HEK293 (cell line): Measurements from ENCODE around the gene TREM1.

Experiments used
- SETDB1 ChIP-seq: IDR thresholded peaks from one replicate; pipeline ENCODE4 v1.6.1; 2017; ENCODE audit warnings: mild to moderate bottlenecking, low read length, moderate library complexity, mixed read lengths; ENCODE audit not compliant: insufficient read length
- TCF7L2 ChIP-seq: IDR thresholded peaks from 2 replicates; pipeline ENCODE4 v1.6.1; 2011; ENCODE audit warnings: low read depth, mild to moderate bottlenecking, inconsistent platforms, low read length, moderate library complexity, borderline replicate concordance
- ZBTB7A ChIP-seq: fragments of 450-650 bp; formaldehyde crosslinking; IDR thresholded peaks from 2 replicates; pipeline ENCODE4 v1.5.1; 2016; ENCODE audit warnings: low read depth, missing biosample characterization, missing genetic modification characterization
- ZNF140 ChIP-seq: fragments of 450-650 bp; formaldehyde crosslinking; IDR thresholded peaks from 2 replicates; pipeline ENCODE4 v1.5.1; 2016; ENCODE audit warnings: missing biosample characterization, missing genetic modification characterization
- ZNF404 ChIP-seq: fragments of 450-650 bp; formaldehyde crosslinking; IDR thresholded peaks from 2 replicates; pipeline ENCODE4 v1.5.1; 2017; ENCODE audit warnings: missing biosample characterization, missing genetic modification characterization
- ZNF664 ChIP-seq: fragments of 450-650 bp; formaldehyde crosslinking; IDR thresholded peaks from 2 replicates; pipeline ENCODE4 v1.5.1; 2016; ENCODE audit warnings: missing biosample characterization, missing genetic modification characterization
- ZNF768 ChIP-seq: fragments of 450-650 bp; formaldehyde crosslinking; IDR thresholded peaks from 2 replicates; pipeline ENCODE4 v1.5.1; 2018; ENCODE audit warnings: missing biosample characterization, mild to moderate bottlenecking, missing genetic modification characterization
- TF ChIP-seq, protein P1 (sequence below): fragments of 450-650 bp; formaldehyde crosslinking; IDR thresholded peaks from 2 replicates; pipeline ENCODE4 v1.5.1; 2016; ENCODE audit warnings: missing biosample characterization, missing genetic modification characterization

- TF ChIP-seq, protein P1, sequence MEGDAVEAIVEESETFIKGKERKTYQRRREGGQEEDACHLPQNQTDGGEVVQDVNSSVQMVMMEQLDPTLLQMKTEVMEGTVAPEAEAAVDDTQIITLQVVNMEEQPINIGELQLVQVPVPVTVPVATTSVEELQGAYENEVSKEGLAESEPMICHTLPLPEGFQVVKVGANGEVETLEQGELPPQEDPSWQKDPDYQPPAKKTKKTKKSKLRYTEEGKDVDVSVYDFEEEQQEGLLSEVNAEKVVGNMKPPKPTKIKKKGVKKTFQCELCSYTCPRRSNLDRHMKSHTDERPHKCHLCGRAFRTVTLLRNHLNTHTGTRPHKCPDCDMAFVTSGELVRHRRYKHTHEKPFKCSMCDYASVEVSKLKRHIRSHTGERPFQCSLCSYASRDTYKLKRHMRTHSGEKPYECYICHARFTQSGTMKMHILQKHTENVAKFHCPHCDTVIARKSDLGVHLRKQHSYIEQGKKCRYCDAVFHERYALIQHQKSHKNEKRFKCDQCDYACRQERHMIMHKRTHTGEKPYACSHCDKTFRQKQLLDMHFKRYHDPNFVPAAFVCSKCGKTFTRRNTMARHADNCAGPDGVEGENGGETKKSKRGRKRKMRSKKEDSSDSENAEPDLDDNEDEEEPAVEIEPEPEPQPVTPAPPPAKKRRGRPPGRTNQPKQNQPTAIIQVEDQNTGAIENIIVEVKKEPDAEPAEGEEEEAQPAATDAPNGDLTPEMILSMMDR, result peak; percentile 97
- TF ChIP-seq ZBTB7A (tag by site-specific recombination) (no peak), SETDB1 (no peak), ZNF664 (tag by site-specific recombination) (no peak), ZNF140 (no peak), ZNF768 (tag by site-specific recombination) (peak; percentile 70; the same call in 1 of the 2 replicates), ZNF404 (tag by site-specific recombination) (no peak), TCF7L2 (no peak)
These were observed 32.4 kb upstream of the TREM1 start for GRCh38 chr6:41318654-41319565.
